Lung (tissue), 12 donors: ENCODE data around the gene LPIN1. TPM values are rescaled to one million over a fixed set of nuclear protein-coding genes. Genes with fewer than 3 reads are reported as not detected.
A peak's percentile ranks its signal among the peaks of the same experiment; 100 is the strongest.

Source experiments
- ATAC-seq: fragments of 200-7000 bp; cut with Tn5 transposase; one replicate; pipeline ENCODE4 v1.9.1; 2020; ENCODE audit warnings: moderate number of reproducible peaks; ENCODE audit not compliant: insufficient read depth, low FRiP score
- DNase-seq, 3 donors: peaks; one replicate each; pipeline ENCODE4 v3.0.0-alpha.2; 2013 to 2017
- H3K27ac ChIP-seq, 2 donors: one replicate each; pipeline ENCODE4 v1.5.1; 2013; ENCODE audit warnings: mild to moderate bottlenecking in 2 of 2, moderate library complexity in 2 of 2, control low read depth in 1 of 2, inconsistent platforms in 1 of 2, low read depth in 1 of 2, low read length in 1 of 2
- H3K27me3 ChIP-seq, 3 donors: one replicate each; pipeline ENCODE4 v1.5.1; 2013; ENCODE audit warnings: low read length in 2 of 3; ENCODE audit not compliant: control insufficient read depth in 3 of 3, insufficient read depth in 3 of 3
- H3K36me3 ChIP-seq, 4 donors: one replicate each; pipeline ENCODE4 v1.5.1; 2013; ENCODE audit warnings: low read length in 4 of 4, mild to moderate bottlenecking in 1 of 4, moderate library complexity in 1 of 4; ENCODE audit not compliant: control insufficient read depth in 4 of 4, insufficient read depth in 4 of 4
- H3K4me1 ChIP-seq, 5 donors: one replicate each; pipeline ENCODE4 v1.5.1; 2013; ENCODE audit warnings: low read length in 5 of 5, mild to moderate bottlenecking in 2 of 5, moderate library complexity in 1 of 5; ENCODE audit not compliant: control insufficient read depth in 5 of 5, insufficient read depth in 5 of 5
- H3K4me3 ChIP-seq: one replicate; pipeline ENCODE4 v1.5.1; 2013; ENCODE audit warnings: mild to moderate bottlenecking, control low read depth, moderate library complexity
- H3K9ac ChIP-seq, 2 donors: one replicate each; pipeline ENCODE4 v1.5.1; 2013; ENCODE audit warnings: low read length in 2 of 2, control low read depth in 1 of 2; ENCODE audit not compliant: insufficient read depth in 1 of 2
- H3K9me3 ChIP-seq, 4 donors: one replicate each; pipeline ENCODE4 v1.5.1; 2013; ENCODE audit warnings: low read length in 3 of 4, mild to moderate bottlenecking in 1 of 4, moderate library complexity in 1 of 4; ENCODE audit not compliant: control insufficient read depth in 4 of 4, insufficient read depth in 3 of 4
- CTCF ChIP-seq: IDR thresholded peaks from 2 replicates; pipeline ENCODE4 v1.5.1; 2012; ENCODE audit warnings: mild to moderate bottlenecking; ENCODE audit errors: control extremely low read depth, extremely low read depth
- WGBS, 2 donors: extraction: QIAGEN DNeasy Blood & Tissue Kit; methylation state at CpG; one replicate each; pipeline ENCODE4 v1.1.7; 2013; 5-methylcytosine and 5-hydroxymethylcytosine counted together
- polyA plus RNA-seq, 2 donors: library from polyadenylated mRNA; stranded (reverse); fragments of 200-250 nt; gene quantifications; one replicate each; pipeline ENCODE4 v1.2.1, GENCODE V29; 2013
- total RNA-seq, 2 donors: library from RNA; depleted of rRNA in 1 of 2; stranded (reverse); fragments of >200 nt in 1 of 2; gene quantifications; one replicate each; pipeline ENCODE4 v1.2.1, GENCODE V29; 2014 to 2021
- donor health status: control.
- donor health status: control.
- donor health status: Bipolar disorder and iron deficiency.
- donor health status: healthy.
- donor health status: DM: yes; HTN: yes; CAD: no.

The LPIN1 gene
- total and polyA plus RNA-seq, 4 donors: 14.7 to 43.4 (median 26.0) TPM

GRCh38 chr2:11753886-11754699, 7.7 kb downstream of the LPIN1 start:
- H3K9ac ChIP-seq: no peak overlapping the region
- peak overlapping the region; percentile 17 to 88 for H3K27ac ChIP-seq
- H3K9me3 ChIP-seq: no peaks in the 10 kb centered on the region
- ATAC-seq: peak; percentile 60
- TF ChIP-seq CTCF: no peak
- WGBS, 2 donors: 16 to 25% methylated on average over 15 of the region's 15 CpGs
- no peak for DNase-seq
- no peaks in the 10 kb centered on the region for H3K27me3 ChIP-seq
- no peak overlapping the region for H3K4me3 ChIP-seq
- H3K36me3 ChIP-seq: no peaks in the 10 kb centered on the region
- H3K4me1 ChIP-seq: peaks cover 0 to 25% (median 15%) of the 10 kb centered on the region in 5 donors

GRCh38 chr2:11754700-11755015, 8.2 kb downstream of the LPIN1 start:
- no peak for ATAC-seq
- peak overlapping the region in 1 of 2 donors; percentile 88 for H3K27ac ChIP-seq
- H3K36me3 ChIP-seq: no peaks in the 10 kb centered on the region
- H3K9ac ChIP-seq: no peak overlapping the region
- H3K9me3 ChIP-seq: no peaks in the 10 kb centered on the region
- no peaks in the 10 kb centered on the region for H3K27me3 ChIP-seq
- H3K4me3 ChIP-seq: no peak overlapping the region
- no peak for DNase-seq
- 39 to 57% methylated on average over 2 of the region's 2 CpGs for WGBS, 2 donors
- peaks cover 0 to 25% (median 15%) of the 10 kb centered on the region in 5 donors for H3K4me1 ChIP-seq
- no peak for TF ChIP-seq CTCF

- TF ChIP-seq CTCF: no peak
- ATAC-seq (no peak), DNase-seq (no peak)
- no peaks in the 10 kb centered on the region for H3K36me3 ChIP-seq
- 66 to 70% methylated on average over 4 of the region's 4 CpGs for WGBS, 2 donors
- no peak overlapping the region for H3K4me3 ChIP-seq
- no peak overlapping the region for H3K9ac ChIP-seq
- no peak overlapping the region for H3K27ac ChIP-seq
- no peaks in the 10 kb centered on the region for H3K9me3 ChIP-seq
- H3K4me1 ChIP-seq: peaks cover 0 to 22% (median 15%) of the 10 kb centered on the region in 5 donors
- no peaks in the 10 kb centered on the region for H3K27me3 ChIP-seq
Measured at GRCh38 chr2:11757101-11757500, 10.7 kb downstream of the LPIN1 start.
